Measurements from ENCODE around the gene LAMA3.

Gene LAMA3

GRCh38 chr18:23689031-23689615 lies at the start of gene LAMA3:
LAMA3 (plus strand) TSS chr18:23689453; CDS start chr18:23689684, 231 bp downstream.
- TF ChIP-seq CTCF (IDR thresholded peaks at IDR 0.05; ENCODE audit: low read depth, low read length, missing control alignments), result no peak
- no peak within 1 kb of the TSS; the same call in 1 of the 2 replicates for H3K4me3 ChIP-seq (ENCODE audit: low read depth, low read length)
- no peak for DNase-seq (ENCODE audit: low read depth)

GRCh38 chr18:23640052-23640451 lies 49.2 kb upstream of the LAMA3 start:
- DNase-seq (ENCODE audit: low read depth), result no peak
- no peak for TF ChIP-seq CTCF (IDR thresholded peaks at IDR 0.05; ENCODE audit: low read depth, low read length, missing control alignments)
- H3K4me3 ChIP-seq (ENCODE audit: low read depth, low read length), result no peak overlapping the region

- TF ChIP-seq CTCF (IDR thresholded peaks at IDR 0.05; ENCODE audit: low read depth, low read length, missing control alignments), result no peak
- no peak for DNase-seq (ENCODE audit: low read depth)
- no peak overlapping the region for H3K4me3 ChIP-seq (ENCODE audit: low read depth, low read length)
Measured at GRCh38 chr18:23641143-23641720, 48.0 kb upstream of the LAMA3 start.

- DNase-seq (ENCODE audit: low read depth), result no peak
- TF ChIP-seq CTCF (IDR thresholded peaks at IDR 0.05; ENCODE audit: low read depth, low read length, missing control alignments), result no peak
- no peak overlapping the region for H3K4me3 ChIP-seq (ENCODE audit: low read depth, low read length)
Measured at GRCh38 chr18:23641937-23642666, 47.2 kb upstream of the LAMA3 start.

GRCh38 chr18:23643815-23644490 lies 45.3 kb upstream of the LAMA3 start:
- TF ChIP-seq CTCF (IDR thresholded peaks at IDR 0.05; ENCODE audit: low read depth, low read length, missing control alignments), result no peak
- H3K4me3 ChIP-seq (ENCODE audit: low read depth, low read length), result no peak overlapping the region
- no peak for DNase-seq (ENCODE audit: low read depth)

- no peak overlapping the region for H3K4me3 ChIP-seq (ENCODE audit: low read depth, low read length)
- no peak for TF ChIP-seq CTCF (IDR thresholded peaks at IDR 0.05; ENCODE audit: low read depth, low read length, missing control alignments)
- DNase-seq (ENCODE audit: low read depth), result no peak
Measured at GRCh38 chr18:23645568-23646175, 43.6 kb upstream of the LAMA3 start.
